Mucosa of rectum (tissue), 2 donors: Measurements from ENCODE around the gene TEKT5.
"Not testable (repeated sequence)": the region's sequence is repeated elsewhere in the genome, so short reads cannot be mapped to it uniquely, and the experiment has no call there.

ENCODE experiments used
- H3K27ac ChIP-seq, 2 donors: one replicate each; pipeline ENCODE4 v1.7.0; 2013; ENCODE audit warnings: inconsistent platforms in 2 of 2, low read depth in 2 of 2, low read length in 2 of 2
- H3K27me3 ChIP-seq, 2 donors: one replicate each; pipeline ENCODE4 v1.7.0; 2013; ENCODE audit warnings: low read length in 2 of 2; ENCODE audit not compliant: control insufficient read depth in 2 of 2, insufficient read depth in 2 of 2
- H3K36me3 ChIP-seq, 2 donors: one replicate each; pipeline ENCODE4 v1.7.0; 2013; ENCODE audit warnings: low read length in 2 of 2; ENCODE audit not compliant: control insufficient read depth in 2 of 2, insufficient read depth in 2 of 2
- H3K4me1 ChIP-seq, 2 donors: one replicate each; pipeline ENCODE4 v1.7.0; 2013; ENCODE audit warnings: low read length in 2 of 2, mild to moderate bottlenecking in 1 of 2; ENCODE audit not compliant: control insufficient read depth in 2 of 2, insufficient read depth in 2 of 2
- H3K4me3 ChIP-seq, 2 donors: one replicate each; pipeline ENCODE4 v1.7.0; 2013; ENCODE audit warnings: low read length in 2 of 2
- H3K9ac ChIP-seq, 2 donors: one replicate each; pipeline ENCODE4 v1.7.0; 2013; ENCODE audit warnings: low read length in 2 of 2, low read depth in 1 of 2, mild to moderate bottlenecking in 1 of 2
- H3K9me3 ChIP-seq, 2 donors: one replicate each; pipeline ENCODE4 v1.7.0; 2013; ENCODE audit warnings: low read length in 2 of 2; ENCODE audit not compliant: control insufficient read depth in 2 of 2
- donor health status: healthy.
- donor health status: Normal muscosa, but diverticular disease.

TEKT5 gene

GRCh38 chr16:10685709-10686108, 9.0 kb downstream of the TEKT5 start:
- Histone ChIP-seq H3K36me3 (no peaks in the 10 kb centered on the region), H3K27ac (no peak overlapping the region), H3K27me3 (peaks cover 0 to 2% of the 10 kb centered on the region in 2 donors), H3K4me1 (peaks cover 4 to 10% of the 10 kb centered on the region in 2 donors), H3K9me3 (no peaks in the 10 kb centered on the region), H3K9ac (no peak overlapping the region), H3K4me3 (no peak overlapping the region)

- H3K4me3 ChIP-seq = no peak overlapping the region
- no peaks in the 10 kb centered on the region for H3K36me3 ChIP-seq
- H3K4me1 ChIP-seq = peaks cover 4 to 10% of the 10 kb centered on the region in 2 donors
- no peak overlapping the region for H3K9ac ChIP-seq
- H3K27ac ChIP-seq = no peak overlapping the region
- H3K9me3 ChIP-seq = no peaks in the 10 kb centered on the region
- peaks cover 0 to 2% of the 10 kb centered on the region in 2 donors for H3K27me3 ChIP-seq
These were observed 10.1 kb downstream of the TEKT5 start for GRCh38 chr16:10684511-10685151.

GRCh38 chr16:10683170-10683569, 11.6 kb downstream of the TEKT5 start:
- H3K9ac ChIP-seq = no peak overlapping the region
- H3K9me3 ChIP-seq = no peaks in the 10 kb centered on the region
- H3K27ac ChIP-seq = no peak overlapping the region
- no peak overlapping the region for H3K4me3 ChIP-seq
- H3K27me3 ChIP-seq = peaks cover 0 to 2% of the 10 kb centered on the region in 2 donors
- peaks cover 0 to 3% of the 10 kb centered on the region in 2 donors for H3K4me1 ChIP-seq
- H3K36me3 ChIP-seq = no peaks in the 10 kb centered on the region

GRCh38 chr16:10682604-10683003, 12.1 kb downstream of the TEKT5 start:
- no peak overlapping the region for H3K27ac ChIP-seq
- H3K4me3 ChIP-seq = no peak overlapping the region
- H3K36me3 ChIP-seq = no peaks in the 10 kb centered on the region
- H3K27me3 ChIP-seq = peaks cover 0 to 2% of the 10 kb centered on the region in 2 donors
- no peaks in the 10 kb centered on the region for H3K4me1 ChIP-seq
- no peak overlapping the region for H3K9ac ChIP-seq
- no peaks in the 10 kb centered on the region for H3K9me3 ChIP-seq

GRCh38 chr16:10681310-10682308, 13.1 kb downstream of the TEKT5 start:
- Histone ChIP-seq H3K27ac (no peak overlapping the region), H3K9me3 (no peaks in the 10 kb centered on the region), H3K4me1 (no peaks in the 10 kb centered on the region), H3K36me3 (no peaks in the 10 kb centered on the region), H3K4me3 (no peak overlapping the region), H3K9ac (no peak overlapping the region), H3K27me3 (peaks cover 0 to 2% of the 10 kb centered on the region in 2 donors)

GRCh38 chr16:10679921-10680320, 14.8 kb downstream of the TEKT5 start:
- no peaks in the 10 kb centered on the region for H3K9me3 ChIP-seq
- peaks cover 0 to 2% of the 10 kb centered on the region in 2 donors for H3K27me3 ChIP-seq
- no peaks in the 10 kb centered on the region for H3K36me3 ChIP-seq
- no peak overlapping the region for H3K9ac ChIP-seq
- no peak overlapping the region for H3K4me3 ChIP-seq
- no peaks in the 10 kb centered on the region for H3K4me1 ChIP-seq
- no peak overlapping the region for H3K27ac ChIP-seq

GRCh38 chr16:10679441-10679840, 15.3 kb downstream of the TEKT5 start:
- H3K27me3 ChIP-seq, H3K4me3 ChIP-seq, H3K4me1 ChIP-seq, H3K27ac ChIP-seq, H3K9ac ChIP-seq, H3K36me3 ChIP-seq, H3K9me3 ChIP-seq: not testable (repeated sequence)

- no peak overlapping the region for H3K9ac ChIP-seq
- no peaks in the 10 kb centered on the region for H3K9me3 ChIP-seq
These were observed 16.1 kb downstream of the TEKT5 start for GRCh38 chr16:10678655-10679054.

GRCh38 chr16:10676284-10676683, 18.4 kb downstream of the TEKT5 start:
- Histone ChIP-seq H3K4me3 (no peak overlapping the region), H3K36me3 (no peaks in the 10 kb centered on the region), H3K27ac (no peak overlapping the region), H3K4me1 (no peaks in the 10 kb centered on the region), H3K9ac (no peak overlapping the region), H3K9me3 (no peaks in the 10 kb centered on the region), H3K27me3 (no peaks in the 10 kb centered on the region)

More at GRCh38 chr16:10678655-10679054, 16.1 kb downstream of the TEKT5 start:
- Histone ChIP-seq H3K27me3 (peaks cover 0 to 2% of the 10 kb centered on the region in 2 donors), H3K36me3 (no peaks in the 10 kb centered on the region), H3K4me3 (no peak overlapping the region), H3K4me1 (no peaks in the 10 kb centered on the region), H3K27ac (no peak overlapping the region)

- H3K9ac ChIP-seq = no peak overlapping the region
- H3K27me3 ChIP-seq = no peaks in the 10 kb centered on the region
- H3K9me3 ChIP-seq = no peaks in the 10 kb centered on the region
- H3K36me3 ChIP-seq = no peaks in the 10 kb centered on the region
- H3K27ac ChIP-seq = no peak overlapping the region
- H3K4me1 ChIP-seq = no peaks in the 10 kb centered on the region
- H3K4me3 ChIP-seq = no peak overlapping the region
These were observed 18.9 kb downstream of the TEKT5 start for GRCh38 chr16:10675861-10676260.
